ENCODE results near the gene MAB21L1.

The MAB21L1 gene

DNA sequence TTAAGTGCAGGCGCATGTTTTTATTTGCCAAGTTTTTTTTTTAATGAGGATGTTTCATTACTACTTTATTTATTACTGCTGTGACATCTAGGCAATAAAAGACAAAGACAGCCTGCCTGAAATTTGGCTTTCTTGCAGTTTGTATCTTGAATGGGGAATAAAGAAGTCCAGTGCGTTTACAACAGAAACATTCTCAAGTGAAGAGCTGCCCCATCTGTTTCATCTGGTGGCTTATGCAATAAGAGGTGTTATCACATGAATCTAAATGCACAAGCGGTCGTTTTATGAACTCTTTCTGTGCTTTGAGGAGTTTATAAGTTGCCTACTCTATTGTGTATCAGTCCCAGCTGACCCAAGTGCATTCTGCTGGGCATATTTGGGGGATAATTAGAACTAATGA, 12.6 kb upstream of the MAB21L1 start:
- ATAC-seq, result no peak
- Mint-ChIP-seq H3K4me1 (no peaks in the 10 kb centered on the region), H3K9me3 (peaks cover 3% of the 10 kb centered on the region), H3K36me3 (peaks cover 4% of the 10 kb centered on the region), H3K27me3 (no peaks in the 10 kb centered on the region), H3K4me3 (no peak overlapping the region), H3K27ac (no peak overlapping the region)

DNA sequence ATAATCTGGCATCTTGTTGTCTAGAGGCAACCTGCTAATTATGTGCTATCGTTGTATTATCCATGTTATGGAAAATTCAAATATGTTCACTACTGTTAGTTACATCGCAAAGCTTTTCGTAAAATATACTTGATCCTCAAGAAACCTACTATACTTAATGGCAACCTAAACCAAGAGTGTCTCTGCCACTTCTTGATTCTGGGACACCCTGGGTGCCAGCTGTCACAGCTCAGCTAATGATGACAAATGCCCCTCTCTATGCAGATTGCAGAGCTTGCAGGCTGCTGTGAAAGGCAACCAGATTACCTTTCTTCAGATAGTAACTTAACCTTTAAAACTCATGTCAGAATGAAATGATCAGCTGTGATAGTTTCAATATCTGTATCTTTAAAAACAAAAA, 8.9 kb upstream of the MAB21L1 start:
- Mint-ChIP-seq H3K4me1 (no peaks in the 10 kb centered on the region), H3K27me3 (no peaks in the 10 kb centered on the region), H3K9me3 (no peaks in the 10 kb centered on the region), H3K36me3 (no peaks in the 10 kb centered on the region), H3K4me3 (no peak overlapping the region), H3K27ac (no peak overlapping the region)
- no peak for ATAC-seq

- H3K4me1 Mint-ChIP-seq, result no peaks in the 10 kb centered on the region
Measured at GRCh38 chr13:35484384-35484783, 7.9 kb upstream of the MAB21L1 start.

DNA sequence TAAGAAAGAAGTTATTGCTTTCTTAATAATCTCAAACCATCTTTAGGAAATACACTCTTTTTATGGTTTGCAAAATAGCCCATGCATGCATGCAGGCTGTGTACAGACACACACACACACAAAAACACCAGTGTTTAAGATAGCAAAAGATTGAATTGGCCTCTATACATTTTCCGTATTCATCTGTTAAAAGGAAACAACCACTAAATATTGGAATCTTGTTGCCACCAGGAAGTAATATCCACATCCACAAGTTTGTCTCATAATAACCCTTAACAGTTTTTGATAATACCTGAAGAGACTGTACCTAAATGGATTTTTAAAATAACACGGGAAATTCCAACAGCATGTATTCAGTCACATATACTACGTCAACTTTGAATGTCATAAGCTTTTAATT, 7.3 kb upstream of the MAB21L1 start:
- no peaks in the 10 kb centered on the region for H3K9me3 Mint-ChIP-seq
- no peak for ATAC-seq
- no peak overlapping the region for H3K27ac Mint-ChIP-seq
- H3K4me3 Mint-ChIP-seq, result no peak overlapping the region
- peaks cover 9% of the 10 kb centered on the region for H3K27me3 Mint-ChIP-seq
- peaks cover 2% of the 10 kb centered on the region for H3K4me1 Mint-ChIP-seq
- H3K36me3 Mint-ChIP-seq, result no peaks in the 10 kb centered on the region

More at GRCh38 chr13:35484384-35484783, 7.9 kb upstream of the MAB21L1 start:
- Mint-ChIP-seq H3K27me3 (peaks cover 3% of the 10 kb centered on the region), H3K36me3 (no peaks in the 10 kb centered on the region), H3K9me3 (no peaks in the 10 kb centered on the region), H3K27ac (no peak overlapping the region), H3K4me3 (no peak overlapping the region)
- no peak for ATAC-seq

DNA sequence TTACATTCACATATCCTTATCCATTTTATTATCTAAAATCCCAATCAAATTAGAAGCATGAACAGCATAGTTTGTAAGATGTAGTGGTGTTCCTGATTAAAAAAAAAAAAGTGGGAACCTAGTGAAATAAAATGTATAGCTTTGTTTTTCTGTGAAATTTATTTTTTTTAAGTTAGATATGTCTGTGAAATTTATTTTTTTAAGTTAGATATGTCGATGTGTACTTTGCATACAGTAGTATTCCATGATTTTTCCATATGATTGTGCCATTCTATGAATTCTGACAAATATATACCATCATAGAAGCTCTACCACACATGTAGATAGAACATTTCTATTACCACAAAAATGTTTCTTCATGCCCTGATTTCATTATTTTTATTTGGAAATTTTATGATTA, 6.0 kb upstream of the MAB21L1 start:
- Mint-ChIP-seq H3K4me3 (no peak overlapping the region), H3K4me1 (peaks cover 11% of the 10 kb centered on the region), H3K27me3 (peaks cover 22% of the 10 kb centered on the region), H3K9me3 (no peaks in the 10 kb centered on the region), H3K36me3 (no peaks in the 10 kb centered on the region), H3K27ac (no peak overlapping the region)
- ATAC-seq, result no peak

GRCh38 chr13:35481777-35482176, 5.3 kb upstream of the MAB21L1 start:
- Mint-ChIP-seq H3K27ac (no peak overlapping the region), H3K9me3 (no peaks in the 10 kb centered on the region), H3K4me1 (peaks cover 12% of the 10 kb centered on the region), H3K36me3 (no peaks in the 10 kb centered on the region), H3K4me3 (no peak overlapping the region), H3K27me3 (peaks cover 29% of the 10 kb centered on the region)
- ATAC-seq, result no peak

DNA sequence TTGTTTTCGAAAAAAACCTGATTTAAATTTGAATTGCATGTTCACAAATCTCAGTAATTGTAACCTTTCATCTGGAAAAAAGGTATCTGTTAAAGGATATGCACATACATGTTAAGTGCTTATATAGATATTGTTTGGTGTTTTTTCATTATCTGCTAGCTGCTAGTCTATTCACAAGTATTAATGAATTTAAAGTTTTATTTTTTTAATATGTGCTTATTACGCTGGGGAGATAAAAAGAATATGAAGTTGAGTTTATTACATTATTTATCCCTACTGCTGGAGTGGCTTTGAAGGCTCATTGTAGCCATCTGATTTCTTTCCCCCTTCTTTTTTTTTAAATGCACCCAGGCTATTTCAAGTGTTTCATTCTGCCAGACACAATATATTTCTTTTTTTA, 3.9 kb upstream of the MAB21L1 start:
- Mint-ChIP-seq H3K27ac (no peak overlapping the region), H3K4me3 (no peak overlapping the region), H3K4me1 (peaks cover 26% of the 10 kb centered on the region), H3K36me3 (no peaks in the 10 kb centered on the region), H3K9me3 (no peaks in the 10 kb centered on the region), H3K27me3 (peaks cover 44% of the 10 kb centered on the region)
- ATAC-seq, result no peak

- H3K27ac Mint-ChIP-seq, result no peak overlapping the region
- no peaks in the 10 kb centered on the region for H3K9me3 Mint-ChIP-seq
- peaks cover 33% of the 10 kb centered on the region for H3K4me1 Mint-ChIP-seq
- no peaks in the 10 kb centered on the region for H3K36me3 Mint-ChIP-seq
- peaks cover 50% of the 10 kb centered on the region for H3K27me3 Mint-ChIP-seq
- no peak overlapping the region for H3K4me3 Mint-ChIP-seq
- no peak for ATAC-seq
Measured at GRCh38 chr13:35479706-35480105, 3.2 kb upstream of the MAB21L1 start.

GRCh38 chr13:35479038-35479492, 2.6 kb upstream of the MAB21L1 start:
- peaks cover 36% of the 10 kb centered on the region for H3K4me1 Mint-ChIP-seq
- no peak for ATAC-seq
- H3K27me3 Mint-ChIP-seq, result peaks cover 56% of the 10 kb centered on the region

GRCh38 chr13:35478271-35479037, 2.0 kb upstream of the MAB21L1 start:
- Mint-ChIP-seq H3K27me3 (peaks cover 56% of the 10 kb centered on the region), H3K36me3 (no peaks in the 10 kb centered on the region), H3K4me3 (peak overlapping the region; percentile 64), H3K9me3 (peaks cover 2% of the 10 kb centered on the region), H3K4me1 (peaks cover 36% of the 10 kb centered on the region), H3K27ac (no peak overlapping the region)
- no peak for ATAC-seq

More at GRCh38 chr13:35479038-35479492, 2.6 kb upstream of the MAB21L1 start:
- Mint-ChIP-seq H3K27ac (no peak overlapping the region), H3K9me3 (peaks cover 2% of the 10 kb centered on the region), H3K4me3 (peak overlapping the region; percentile 64), H3K36me3 (no peaks in the 10 kb centered on the region)

DNA sequence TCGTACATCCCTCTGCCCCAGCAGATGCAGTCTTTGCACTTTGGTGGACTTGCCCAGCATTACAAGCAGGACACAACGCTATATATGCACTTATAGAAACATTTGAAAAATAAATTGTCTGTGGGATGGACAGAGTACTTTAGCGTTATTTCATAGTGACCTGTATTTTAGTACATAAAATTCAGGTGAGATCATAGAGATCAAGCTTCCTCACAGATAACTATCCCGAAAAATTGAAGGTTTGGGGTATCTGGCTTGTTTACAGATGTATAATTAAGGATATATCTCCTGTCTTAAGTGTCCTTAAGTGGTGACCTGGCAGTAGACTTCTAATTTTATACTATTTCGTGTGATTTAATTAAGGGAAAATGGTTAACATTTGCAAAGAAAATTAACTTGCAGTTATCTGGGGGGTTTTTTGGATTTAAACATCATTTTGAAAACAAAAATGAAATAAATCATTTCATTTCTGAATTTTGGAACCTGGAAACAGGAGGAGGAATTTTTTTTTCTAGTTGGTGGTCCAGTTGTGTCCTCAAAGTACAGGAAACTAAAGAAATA, 977 bp upstream of the MAB21L1 start:
- no peak for ATAC-seq
- Mint-ChIP-seq H3K4me1 (peaks cover 36% of the 10 kb centered on the region), H3K9me3 (peaks cover 2% of the 10 kb centered on the region), H3K27ac (no peak overlapping the region), H3K27me3 (peaks cover 56% of the 10 kb centered on the region), H3K36me3 (no peaks in the 10 kb centered on the region), H3K4me3 (no peak overlapping the region)

GRCh38 chr13:35475212-35475959, 1.1 kb downstream of the MAB21L1 start:
- Mint-ChIP-seq H3K27ac (peak overlapping the region; percentile 55), H3K4me1 (peaks cover 38% of the 10 kb centered on the region), H3K27me3 (peaks cover 75% of the 10 kb centered on the region), H3K9me3 (peaks cover 2% of the 10 kb centered on the region), H3K36me3 (no peaks in the 10 kb centered on the region), H3K4me3 (peak overlapping the region; percentile 84)
- ATAC-seq, result no peak

DNA sequence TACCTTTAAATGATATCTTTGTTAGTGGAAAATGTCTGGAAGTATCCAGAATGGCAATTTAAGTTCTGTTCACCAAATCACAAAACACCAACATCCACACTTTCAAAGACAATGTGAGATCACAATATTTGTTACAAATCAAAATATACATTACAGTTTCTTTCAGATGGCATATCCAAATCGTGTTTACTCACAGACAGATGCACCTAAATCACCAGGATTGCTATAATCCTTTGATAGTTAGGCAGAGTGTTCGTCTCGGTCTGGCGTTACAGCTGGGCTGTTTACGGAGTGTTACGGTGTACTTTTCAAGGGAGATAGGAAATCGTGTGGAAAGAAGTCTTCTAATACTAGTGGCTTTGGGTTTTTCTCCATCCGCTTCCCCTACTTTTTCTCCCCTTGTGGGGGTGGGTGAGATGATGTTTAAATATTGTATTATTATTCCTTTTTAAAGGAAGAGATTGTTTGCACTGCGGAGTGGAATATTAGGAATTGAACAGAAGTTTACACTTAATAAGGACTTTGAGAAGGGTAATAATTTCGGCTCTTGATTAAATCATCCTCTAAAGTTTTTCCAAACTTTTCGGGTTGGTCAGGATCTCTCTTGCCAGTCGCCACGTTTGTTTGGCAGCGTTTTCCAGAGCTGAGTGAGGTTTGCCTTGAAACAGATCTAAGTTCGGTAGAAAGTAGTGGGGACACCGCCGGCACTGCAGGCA, 1.8 kb downstream of the MAB21L1 start:
- peaks cover 82% of the 10 kb centered on the region for H3K27me3 Mint-ChIP-seq
- H3K36me3 Mint-ChIP-seq, result no peaks in the 10 kb centered on the region
- peak overlapping the region; percentile 84 for H3K4me3 Mint-ChIP-seq
- no peak overlapping the region for H3K27ac Mint-ChIP-seq
- peaks cover 5% of the 10 kb centered on the region for H3K9me3 Mint-ChIP-seq
- ATAC-seq, result no peak
- peaks cover 43% of the 10 kb centered on the region for H3K4me1 Mint-ChIP-seq

DNA sequence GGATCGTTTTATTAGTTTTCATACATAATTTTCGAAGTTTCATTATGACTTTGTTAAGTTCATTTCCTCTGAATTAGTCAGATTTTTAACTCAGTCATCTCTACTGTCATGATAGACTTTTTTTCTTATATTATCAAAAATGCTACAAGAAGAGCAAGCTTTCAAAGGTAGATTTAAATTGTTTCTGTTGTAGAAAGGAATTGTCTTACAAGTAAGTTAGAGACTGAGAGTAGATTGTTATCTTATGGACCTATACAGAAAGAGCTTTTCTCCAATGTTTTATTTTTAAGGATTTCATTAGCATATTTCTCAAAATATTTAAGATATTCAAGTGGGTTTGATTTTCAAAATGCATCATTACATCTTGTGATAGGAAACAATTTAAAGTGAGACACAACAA, 2.7 kb downstream of the MAB21L1 start:
- H3K27ac Mint-ChIP-seq, result no peak overlapping the region
- peaks cover 42% of the 10 kb centered on the region for H3K4me1 Mint-ChIP-seq
- H3K9me3 Mint-ChIP-seq, result peaks cover 5% of the 10 kb centered on the region
- H3K27me3 Mint-ChIP-seq, result peaks cover 75% of the 10 kb centered on the region
- ATAC-seq, result no peak
- no peaks in the 10 kb centered on the region for H3K36me3 Mint-ChIP-seq
- no peak overlapping the region for H3K4me3 Mint-ChIP-seq

DNA sequence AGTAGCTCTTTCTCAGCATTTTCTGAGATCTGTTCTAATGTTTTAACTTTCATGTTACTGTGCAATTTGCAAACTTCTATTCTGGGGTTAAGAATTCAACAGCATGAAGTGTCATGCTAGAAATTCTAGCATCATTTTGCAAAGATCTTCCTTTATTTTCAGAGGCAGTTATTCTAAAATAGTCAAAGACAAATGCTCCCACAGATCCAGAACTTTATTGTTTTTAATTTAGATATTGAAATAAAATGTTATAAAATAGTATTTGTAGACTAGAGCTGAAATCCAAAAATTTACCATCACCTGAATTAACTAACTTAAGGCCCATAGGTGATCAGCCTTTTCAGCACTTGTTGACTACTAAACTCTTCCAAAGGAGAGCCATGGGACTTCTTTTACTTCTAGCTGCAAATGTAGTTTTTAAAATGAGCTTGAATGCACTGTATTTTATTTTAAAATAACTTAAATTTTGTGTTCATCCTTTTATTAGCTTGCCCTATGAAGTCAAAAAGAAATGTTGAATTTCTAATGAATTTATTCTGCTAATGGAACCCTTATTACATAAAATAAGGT, 3.2 kb downstream of the MAB21L1 start:
- Mint-ChIP-seq H3K4me3 (no peak overlapping the region), H3K27ac (no peak overlapping the region), H3K36me3 (no peaks in the 10 kb centered on the region), H3K4me1 (peaks cover 37% of the 10 kb centered on the region), H3K9me3 (peaks cover 5% of the 10 kb centered on the region), H3K27me3 (peaks cover 75% of the 10 kb centered on the region)
- ATAC-seq, result no peak

Data from stimulated activated memory B cell treated with anti-CD40 and anti-IgM and Interleukin-4, amounts not matched to agents 10 μg/mL and 1 μg/mL and 100 μg/mL, for 72 hours (primary cell).